NCI-H748 (cell line): ENCODE measurements around the gene CDK6.
A peak's percentile ranks its signal among the peaks of the same experiment; 100 is the strongest.

Experiments
- DNase-seq: peaks from one replicate; lab custom pipeline; 2025; ENCODE audit not compliant: unreplicated experiment; lab: John Stamatoyannopoulos, UW

The CDK6 gene

DNA sequence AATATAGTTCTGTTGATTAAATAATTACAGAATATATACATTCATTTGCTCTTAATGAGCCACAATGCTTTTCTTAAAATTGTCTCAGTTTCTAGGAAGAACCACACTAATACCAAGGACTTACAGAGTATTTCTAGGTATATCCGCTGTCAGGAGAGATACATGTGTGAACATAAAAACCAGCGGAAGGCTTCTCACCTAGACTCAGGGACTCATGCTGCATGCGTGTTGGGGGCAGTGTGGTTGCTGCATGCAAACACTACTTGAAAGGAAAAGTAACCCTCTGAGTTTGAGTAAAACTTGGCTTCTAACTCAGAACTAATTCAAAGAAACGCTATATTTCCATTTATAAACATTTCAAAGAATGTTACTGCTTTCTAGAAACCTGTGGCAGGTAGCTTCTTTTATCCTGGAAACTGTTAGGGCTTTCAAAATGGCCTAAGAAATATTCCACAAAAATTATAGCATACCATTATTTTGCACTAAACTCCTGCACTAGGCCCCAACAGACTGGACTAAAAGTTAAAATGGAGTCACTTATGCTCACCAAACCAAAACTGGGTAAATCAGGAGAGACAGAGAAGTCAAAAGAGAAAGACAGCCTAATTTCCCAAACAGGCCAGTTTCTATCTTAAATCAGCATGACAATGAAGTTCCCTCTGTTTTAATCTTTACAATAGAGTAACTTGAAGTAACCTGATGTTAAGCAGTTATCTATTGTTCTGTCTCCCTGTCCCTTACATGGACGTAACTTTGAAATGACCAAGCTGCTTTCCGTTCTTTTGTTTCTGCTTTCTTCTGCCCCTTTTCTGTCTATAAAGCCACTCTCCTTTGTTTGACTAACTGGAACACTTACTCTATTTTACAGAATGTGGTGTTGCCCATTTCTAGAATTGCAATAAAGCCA lies 151.0 kb downstream of the CDK6 start:
- DNase-seq: no peak

DNA sequence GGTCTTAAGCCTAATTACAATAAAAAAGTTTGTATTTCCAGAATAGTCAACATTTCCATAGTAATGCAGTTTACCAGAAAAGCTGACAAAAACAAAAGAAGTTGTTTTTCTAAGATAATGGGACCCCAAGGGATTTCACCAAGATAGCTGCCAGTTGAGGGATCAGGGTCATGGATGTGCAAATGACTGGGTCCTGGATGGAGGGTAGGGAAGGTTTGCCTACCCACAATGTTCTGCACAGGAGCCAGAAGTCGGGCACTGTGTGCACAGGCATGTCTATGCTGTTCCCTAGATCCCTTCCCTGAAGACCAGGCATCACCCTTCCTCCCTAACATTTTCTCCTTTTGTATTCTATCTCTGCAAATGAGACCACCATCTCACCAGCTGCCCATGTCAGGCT lies 152.1 kb downstream of the CDK6 start:
- no peak for DNase-seq

- DNase-seq: no peak
Measured at GRCh38 chr7:92682903-92683539, 153.4 kb downstream of the CDK6 start.

DNA sequence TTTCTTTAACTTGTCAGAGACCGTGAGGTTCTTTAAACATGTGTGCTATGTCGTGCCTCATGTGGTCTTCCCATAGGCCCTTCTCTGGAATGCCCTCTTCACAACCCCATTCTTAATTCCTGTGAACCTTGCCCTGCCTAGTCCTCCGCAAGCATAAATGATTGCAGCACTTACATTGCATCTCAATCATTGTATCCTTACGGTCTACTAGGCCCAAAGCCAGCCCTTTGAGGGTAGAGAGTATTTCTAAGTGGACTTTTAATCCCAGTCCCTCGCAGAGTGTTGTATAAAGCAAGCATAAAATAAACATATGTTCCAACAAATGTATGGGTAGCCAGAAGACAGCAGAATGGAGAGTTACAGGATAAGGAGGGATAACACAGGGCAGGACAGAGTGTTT lies 154.0 kb downstream of the CDK6 start:
- no peak for DNase-seq

DNA sequence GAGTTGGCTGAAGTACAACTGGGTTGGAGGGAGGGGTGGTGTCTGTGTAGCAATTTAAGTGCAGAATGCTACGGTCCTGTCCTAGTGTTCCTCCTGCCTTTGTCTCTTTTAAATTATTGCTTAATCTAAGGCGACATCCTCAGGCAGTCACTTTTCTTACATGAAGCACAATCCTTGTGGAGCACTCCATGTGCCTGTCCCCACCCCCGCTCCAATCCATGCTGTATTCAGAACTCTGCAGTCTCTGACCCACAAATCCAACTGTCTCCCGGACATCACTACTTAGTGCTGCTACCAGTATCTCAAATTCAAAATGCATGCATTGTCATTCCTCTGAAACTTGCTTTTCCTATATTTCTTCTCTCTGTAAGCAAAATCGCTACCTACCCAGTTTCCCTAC lies 154.7 kb downstream of the CDK6 start:
- DNase-seq: no peak

DNA sequence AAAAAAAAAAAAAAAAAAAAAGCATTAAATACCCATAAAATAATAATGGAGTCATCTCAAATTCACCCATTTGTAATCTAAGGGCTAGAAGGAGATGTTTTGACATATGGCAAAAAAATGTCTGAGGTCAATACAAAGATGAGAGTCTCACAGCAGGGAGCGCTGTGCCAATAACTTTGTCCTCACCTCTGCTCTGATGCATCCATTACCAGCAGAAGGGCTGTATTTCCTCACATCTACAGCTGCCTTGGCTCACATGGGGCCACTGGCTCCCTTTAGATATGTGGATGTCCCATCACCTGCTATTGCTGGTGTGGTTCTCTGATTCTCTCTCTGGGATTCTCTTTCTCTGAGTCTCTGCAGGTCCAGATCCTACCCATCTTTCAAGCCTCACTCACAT lies 155.9 kb downstream of the CDK6 start:
- DNase-seq: no peak

DNA sequence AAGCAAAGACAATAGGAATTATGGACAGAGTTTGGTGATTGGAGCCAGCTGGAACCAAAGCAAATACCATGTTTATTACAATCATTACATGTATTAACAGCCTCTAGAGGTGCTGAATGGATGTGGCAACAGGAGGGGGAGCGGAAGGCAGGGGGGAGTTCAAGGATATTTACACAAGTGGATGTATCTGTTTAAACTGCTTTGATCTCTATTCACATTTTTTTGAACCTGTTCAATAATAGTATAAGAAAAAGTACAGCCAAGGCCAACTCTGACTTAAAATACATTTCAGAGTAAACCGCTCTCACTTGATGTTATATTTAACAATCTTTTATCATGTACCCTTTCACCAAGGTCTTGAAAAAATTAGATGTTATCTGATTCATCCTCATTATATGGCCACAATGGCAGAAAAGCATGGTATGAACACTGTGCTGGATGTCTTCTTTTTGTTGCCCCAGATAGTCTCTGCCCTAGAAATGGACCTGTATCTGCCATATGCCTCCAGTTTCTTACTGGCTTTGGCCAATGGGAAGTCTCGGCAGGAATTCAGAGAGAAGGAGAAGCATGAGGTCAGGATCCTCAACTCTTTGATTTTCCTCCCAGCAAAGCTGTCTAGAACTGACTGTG lies 158.0 kb downstream of the CDK6 start:
- DNase-seq: peak; percentile 80

DNA sequence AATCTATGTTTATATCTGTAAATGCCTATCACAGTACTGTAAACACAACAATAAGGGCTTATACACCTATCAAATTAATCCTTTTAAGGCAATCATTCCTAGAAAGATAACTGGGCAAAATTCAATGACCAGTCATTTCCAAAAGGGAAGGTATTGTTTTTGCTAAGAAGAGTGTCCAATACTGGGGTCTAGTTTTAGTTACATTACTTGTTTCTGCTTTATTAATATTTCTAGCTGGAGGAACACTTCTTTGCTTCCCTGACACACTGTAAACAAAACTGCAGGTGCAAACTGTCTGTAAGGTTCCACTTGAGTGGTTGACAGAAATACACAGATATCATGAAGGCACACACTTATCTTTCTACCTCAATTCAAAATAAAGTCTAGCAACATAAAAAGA lies 162.0 kb downstream of the CDK6 start:
- peak; percentile 55 for DNase-seq

DNA sequence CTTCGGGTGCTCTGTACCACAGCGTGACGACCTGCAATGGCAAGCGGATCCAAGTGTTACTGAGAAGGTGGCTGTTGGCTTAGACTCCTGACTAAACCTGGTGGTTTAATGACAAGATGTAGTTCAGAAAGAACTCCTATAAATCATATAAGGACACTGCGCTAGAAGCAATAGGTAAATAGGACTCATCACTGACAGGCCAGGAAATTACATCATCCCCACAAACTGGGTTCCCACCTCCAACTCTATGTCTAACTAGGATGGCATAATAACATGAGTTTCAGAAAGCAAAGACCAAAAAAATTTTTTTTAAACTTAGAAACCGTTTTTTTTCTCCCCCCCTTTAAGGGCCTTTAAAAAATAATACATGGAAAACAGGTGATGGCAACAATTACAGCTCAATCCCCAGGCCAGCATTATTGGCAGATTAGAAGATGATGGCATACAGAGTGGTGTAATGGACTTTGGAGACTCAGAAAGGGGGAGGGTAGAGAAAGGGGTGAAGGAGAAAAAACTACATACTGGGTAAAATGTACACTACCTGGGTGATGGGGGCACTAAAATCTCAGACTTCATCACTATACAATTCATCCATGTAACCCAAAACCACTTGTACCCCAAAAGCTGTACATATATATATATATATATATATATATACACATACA lies 164.7 kb downstream of the CDK6 start:
- DNase-seq: no peak

- DNase-seq: no peak
Measured at GRCh38 chr7:92670204-92670851, 166.0 kb downstream of the CDK6 start.

- no peak for DNase-seq
Measured at GRCh38 chr7:92669616-92670165, 166.7 kb downstream of the CDK6 start.

GRCh38 chr7:92668564-92668963 lies 167.8 kb downstream of the CDK6 start:
- DNase-seq: no peak

DNA sequence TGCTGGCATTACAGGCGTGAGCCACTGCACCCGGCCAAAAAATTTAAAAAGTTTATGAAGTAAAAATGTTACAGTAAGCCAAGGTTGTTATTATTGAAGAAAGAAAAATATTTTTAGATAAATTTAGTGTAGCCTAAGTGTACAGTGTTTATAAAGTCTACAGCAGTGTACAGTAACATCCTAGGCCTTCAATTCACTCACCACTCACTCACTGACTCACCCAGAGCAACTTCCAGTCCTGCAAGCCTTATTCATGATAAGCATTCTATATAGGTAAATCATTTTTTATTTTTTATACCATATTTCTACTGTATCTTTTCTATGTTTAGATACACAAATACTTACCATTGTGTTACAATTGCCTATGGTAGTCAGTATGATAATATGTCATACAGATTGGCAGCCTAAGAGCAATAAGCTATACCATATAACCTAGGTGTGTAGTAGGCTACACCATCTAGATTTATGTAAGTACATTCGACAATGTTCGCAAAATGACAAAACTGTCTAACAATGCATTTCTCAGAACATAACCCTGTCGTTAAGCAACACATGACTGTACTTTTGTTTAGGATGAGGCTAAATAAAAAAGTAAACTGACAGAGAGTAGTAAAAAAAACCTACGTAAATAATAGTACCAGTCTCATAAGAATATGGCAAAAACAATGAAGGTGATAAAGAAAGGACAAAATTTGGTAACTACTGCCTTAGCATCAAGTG lies 168.4 kb downstream of the CDK6 start:
- no peak for DNase-seq

- no peak for DNase-seq
Measured at GRCh38 chr7:92665926-92666325, 170.4 kb downstream of the CDK6 start.

DNA sequence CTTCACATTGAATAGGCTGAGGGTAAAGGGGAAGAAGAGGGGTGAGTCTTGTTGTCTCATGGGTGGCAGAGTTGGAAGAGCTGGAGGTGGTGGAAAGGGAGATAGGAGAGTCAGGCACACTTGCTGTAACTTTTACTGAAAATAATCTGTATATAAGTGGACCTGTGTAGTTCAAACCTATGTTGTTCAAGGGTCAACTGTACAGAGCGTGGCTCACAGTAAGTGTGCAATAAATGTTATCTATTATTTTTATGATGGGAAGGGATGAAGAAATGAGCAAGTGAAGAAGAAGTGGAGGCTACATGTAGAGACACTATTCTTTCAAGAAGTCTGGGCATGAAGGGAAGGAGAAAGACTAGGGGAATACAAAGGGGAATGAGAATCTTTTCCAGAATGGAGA lies 174.7 kb downstream of the CDK6 start:
- no peak for DNase-seq

- DNase-seq: no peak
Measured at GRCh38 chr7:92658671-92659070, 177.7 kb downstream of the CDK6 start.

DNA sequence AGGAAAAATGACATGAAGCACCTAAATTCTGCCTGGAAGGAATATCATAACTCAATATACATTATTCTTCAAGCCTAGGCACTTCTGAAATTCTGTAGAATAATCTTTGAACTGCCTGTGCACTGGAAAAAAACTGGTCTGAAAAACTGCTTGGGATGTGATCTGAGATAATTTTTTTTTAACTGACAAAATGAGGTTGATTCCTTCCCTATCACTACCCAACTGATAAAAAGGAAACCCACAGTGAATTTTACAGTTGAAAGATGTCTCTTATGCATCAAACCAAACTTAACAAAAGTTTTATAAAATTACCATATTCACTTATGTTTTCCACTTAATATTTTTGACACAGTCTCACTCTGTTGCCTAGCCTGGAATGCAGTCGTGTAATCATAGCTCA lies 179.0 kb downstream of the CDK6 start:
- no peak for DNase-seq

- DNase-seq: no peak
Measured at GRCh38 chr7:92656121-92656520, 180.3 kb downstream of the CDK6 start.

- DNase-seq: no peak
Measured at GRCh38 chr7:92655346-92655884, 181.0 kb downstream of the CDK6 start.

GRCh38 chr7:92653136-92653535 lies 183.2 kb downstream of the CDK6 start:
- no peak for DNase-seq
